NCI-H226 (cell line): ENCODE data around the gene NEU1.
"Not testable (repeated sequence)": the region's sequence is repeated elsewhere in the genome, so short reads cannot be mapped to it uniquely, and the experiment has no call there.

ENCODE experiments used
- DNase-seq: peaks from one replicate; pipeline ENCODE4 v3.0.0-alpha.2; 2015

Gene NEU1

DNA sequence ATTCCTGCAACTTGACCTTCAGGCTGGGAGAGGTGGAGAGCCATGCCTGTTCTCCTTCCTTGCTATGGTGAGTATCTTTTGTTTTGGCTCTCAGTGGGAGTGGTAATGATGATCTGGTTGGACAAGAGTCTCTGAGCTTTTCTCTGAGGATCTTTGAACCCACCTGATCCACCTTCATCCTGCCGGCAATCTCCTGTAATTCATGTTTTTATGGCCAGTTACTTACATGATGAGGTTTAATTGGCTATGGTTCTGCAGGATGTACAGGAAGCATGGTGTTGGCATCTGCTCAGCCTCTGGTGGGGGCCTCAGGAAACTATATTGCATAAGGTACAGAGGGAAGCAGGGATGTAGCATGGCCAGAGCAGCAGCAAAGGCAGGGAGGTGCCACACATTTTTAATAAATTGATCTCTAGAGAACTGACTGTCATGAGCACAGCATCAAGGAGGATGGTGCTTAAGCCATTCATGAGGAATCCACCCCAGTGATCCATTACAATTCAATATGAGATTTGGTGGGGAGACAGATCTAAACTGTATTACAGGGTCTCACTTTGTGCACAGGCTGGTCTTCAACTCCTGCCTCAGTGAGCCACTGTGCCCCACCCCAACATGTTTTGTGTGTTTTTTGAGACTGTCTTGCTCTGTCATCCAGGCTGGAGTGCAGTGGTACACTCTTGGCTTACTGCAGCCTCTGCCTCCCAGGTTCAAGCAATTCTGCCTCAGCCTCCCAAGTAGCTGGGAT is 25.1 kb downstream of the NEU1 start:
- DNase-seq, result no peak

GRCh38 chr6:31836474-31837368 is 25.9 kb downstream of the NEU1 start:
- DNase-seq, result no peak

DNA sequence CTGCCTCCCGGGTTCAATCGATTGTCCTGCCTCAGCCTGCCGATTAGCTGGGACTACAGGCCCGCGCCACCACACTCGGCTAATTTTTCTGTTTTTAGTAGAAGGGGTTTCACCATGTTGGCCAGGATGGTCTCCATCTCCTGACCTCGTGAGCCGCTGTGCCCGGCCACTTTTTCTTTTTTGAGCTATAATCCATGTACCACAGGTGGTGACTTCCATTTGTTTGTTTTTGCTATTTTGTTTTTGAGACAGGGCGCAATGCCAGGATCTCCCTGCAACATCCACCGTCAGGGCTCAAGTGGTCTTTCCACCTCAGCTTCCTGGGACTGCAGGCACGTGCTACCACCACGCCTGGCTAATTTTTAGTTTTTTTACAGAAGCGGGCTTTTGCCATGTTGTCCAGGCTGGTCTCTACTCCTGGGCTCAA is 26.6 kb downstream of the NEU1 start:
- DNase-seq, result no peak

DNA sequence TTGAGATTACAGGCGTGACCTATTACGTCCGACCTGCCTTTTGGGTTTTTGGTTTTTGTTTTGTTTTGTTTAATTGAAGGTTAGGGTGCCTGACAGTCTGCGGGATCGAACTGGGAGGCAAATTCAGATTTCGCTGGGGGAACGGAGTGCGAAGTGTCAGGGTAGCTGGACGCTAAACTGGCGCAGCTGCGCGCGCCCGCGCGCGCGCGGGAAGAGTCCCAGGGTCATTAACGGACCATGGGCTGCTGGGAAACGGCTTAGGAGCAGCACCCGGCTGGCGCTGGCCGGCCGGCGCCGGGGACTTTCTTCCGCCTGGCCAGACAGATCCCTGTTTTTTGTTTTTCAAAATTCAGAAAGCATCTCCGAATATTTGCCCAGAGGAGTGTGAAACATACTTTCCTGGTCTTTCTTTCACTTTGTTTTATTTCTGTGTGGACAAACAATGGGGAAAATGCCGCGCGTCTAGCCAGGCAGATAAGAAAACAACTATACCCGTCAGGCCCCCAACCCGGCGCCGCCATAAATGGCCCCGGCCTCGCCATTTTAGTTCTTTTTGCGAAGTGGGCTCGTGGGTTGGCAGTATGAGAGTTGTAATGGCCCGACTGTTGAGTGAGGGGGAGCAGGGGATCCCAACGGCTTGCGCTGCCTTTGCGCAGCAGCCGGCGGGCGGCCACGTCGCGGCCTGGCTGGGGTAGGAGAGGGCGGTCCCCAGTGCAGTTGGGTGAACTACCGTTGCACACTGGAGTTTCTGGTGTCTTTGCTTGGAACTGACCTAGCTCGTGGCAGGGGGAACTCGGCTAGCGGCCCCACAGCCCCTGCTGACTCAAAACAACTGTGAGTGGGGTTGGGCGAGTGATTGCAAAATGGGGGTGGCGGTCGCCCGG is 28.0 kb downstream of the NEU1 start:
- DNase-seq, result peak; percentile 79

GRCh38 chr6:31831350-31832215 is 31.0 kb downstream of the NEU1 start:
- DNase-seq, result no peak

DNA sequence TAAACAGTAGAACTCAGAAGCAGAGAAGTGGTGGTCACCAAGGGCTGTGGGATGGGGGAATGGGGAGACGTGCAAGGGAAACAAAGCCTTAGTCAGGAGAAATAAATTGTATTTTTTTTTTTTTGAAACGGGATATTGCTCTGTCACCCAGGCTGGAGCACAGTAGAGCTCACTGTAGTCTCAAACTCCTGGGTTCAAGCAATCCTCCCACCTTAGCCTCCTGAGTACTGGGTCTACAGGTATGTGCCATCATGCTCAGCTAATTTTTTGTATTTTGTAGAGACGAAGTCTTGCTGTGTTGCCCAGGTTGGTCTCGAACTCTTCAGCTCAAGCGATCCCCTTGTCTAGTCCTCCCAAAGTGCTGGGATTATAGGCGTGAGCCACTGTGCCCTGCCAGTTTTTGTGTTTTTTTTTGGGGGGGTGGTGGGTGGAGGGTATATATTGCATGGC is 31.7 kb downstream of the NEU1 start:
- DNase-seq, result no peak

DNA sequence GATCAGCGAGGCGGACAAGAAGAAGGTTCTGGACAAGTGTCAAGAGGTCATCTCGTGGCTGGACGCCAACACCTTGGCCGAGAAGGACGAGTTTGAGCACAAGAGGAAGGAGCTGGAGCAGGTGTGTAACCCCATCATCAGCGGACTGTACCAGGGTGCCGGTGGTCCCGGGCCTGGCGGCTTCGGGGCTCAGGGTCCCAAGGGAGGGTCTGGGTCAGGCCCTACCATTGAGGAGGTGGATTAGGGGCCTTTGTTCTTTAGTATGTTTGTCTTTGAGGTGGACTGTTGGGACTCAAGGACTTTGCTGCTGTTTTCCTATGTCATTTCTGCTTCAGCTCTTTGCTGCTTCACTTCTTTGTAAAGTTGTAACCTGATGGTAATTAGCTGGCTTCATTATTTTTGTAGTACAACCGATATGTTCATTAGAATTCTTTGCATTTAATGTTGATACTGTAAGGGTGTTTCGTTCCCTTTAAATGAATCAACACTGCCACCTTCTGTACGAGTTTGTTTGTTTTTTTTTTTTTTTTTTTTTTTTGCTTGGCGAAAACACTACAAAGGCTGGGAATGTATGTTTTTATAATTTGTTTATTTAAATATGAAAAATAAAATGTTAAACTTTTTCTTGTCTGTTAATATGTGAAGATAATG is 32.9 kb downstream of the NEU1 start:
- DNase-seq, result no peak

GRCh38 chr6:31827286-31828079 is 35.1 kb downstream of the NEU1 start, which contains the start of gene HSPA1B:
Gene HSPA1B (plus strand): TSS chr6:31827738. CDS start chr6:31827951, 213 bp downstream.
- DNase-seq, result peak; percentile 100

DNA sequence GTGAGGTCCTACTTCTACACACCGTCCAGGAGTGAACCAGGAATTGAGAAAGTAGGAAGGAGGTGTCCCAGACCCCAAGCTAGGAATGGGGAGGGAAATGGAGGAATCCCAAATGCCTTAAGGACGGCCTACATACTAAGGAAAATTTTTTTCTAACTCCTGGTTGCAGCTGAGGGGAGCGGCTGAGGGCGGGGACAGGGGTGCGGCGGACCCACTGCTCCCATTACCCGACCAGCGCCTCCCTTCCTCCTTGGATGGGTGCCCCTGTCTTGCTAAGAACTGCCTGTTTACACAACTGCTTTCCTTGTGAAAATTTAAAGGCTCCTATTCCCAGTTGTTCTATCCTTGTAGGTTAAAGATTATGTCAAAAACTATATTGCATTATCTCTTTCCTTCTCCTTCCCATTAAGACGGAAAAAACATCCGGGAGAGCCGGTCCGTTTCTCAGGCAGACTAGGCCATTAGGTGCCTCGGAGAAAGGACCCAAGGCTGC is 35.8 kb downstream of the NEU1 start:
- DNase-seq, result peak; percentile 83

DNA sequence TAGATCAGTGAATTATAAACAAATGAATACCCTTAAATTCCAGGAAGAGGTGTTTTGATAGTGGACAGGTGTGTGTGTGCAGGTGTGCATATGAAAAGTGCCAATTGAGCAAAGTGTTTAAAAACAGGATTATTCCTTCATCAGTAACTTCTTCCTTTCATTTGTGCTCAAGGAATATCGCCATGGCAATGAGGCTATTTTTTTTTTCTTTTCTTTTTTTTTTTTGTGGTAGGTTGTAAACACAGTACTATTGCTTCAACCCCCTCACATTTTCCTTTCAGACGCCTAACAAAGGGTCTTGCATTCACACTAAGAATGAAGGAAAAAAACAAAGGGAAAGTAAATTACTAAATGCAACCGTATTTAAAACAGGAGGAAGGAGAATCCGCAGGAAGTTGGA is 37.1 kb downstream of the NEU1 start:
- no peak for DNase-seq

DNA sequence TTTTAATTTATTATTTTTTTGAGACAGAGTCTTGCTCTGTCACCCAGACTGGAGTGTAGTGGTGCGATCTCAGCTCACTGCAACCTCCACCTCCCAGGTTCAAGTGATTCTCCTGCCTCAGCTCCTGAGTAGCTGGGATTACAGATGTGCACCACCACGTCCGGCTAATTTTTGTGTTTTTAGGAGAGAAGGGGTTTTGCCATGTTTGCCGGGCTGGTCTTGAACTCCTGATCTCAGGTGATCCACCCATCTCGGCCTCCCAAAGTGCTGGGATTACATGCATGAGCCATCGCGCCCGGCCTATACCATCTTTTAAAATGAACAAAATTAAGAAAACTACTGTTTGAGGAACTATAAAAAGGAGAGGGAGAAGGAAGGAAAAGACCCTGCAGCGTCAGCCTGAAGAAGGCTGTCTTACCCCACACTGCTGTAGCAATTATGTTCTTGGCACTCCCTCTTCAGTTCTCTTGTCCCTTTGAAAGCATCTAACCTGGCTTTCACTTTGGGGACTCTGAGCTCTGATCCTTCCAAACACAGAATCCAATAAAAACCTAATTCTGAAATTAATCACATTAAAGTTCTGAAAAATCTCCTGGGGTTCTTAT is 38.9 kb downstream of the NEU1 start:
- DNase-seq, result not testable (repeated sequence)

DNA sequence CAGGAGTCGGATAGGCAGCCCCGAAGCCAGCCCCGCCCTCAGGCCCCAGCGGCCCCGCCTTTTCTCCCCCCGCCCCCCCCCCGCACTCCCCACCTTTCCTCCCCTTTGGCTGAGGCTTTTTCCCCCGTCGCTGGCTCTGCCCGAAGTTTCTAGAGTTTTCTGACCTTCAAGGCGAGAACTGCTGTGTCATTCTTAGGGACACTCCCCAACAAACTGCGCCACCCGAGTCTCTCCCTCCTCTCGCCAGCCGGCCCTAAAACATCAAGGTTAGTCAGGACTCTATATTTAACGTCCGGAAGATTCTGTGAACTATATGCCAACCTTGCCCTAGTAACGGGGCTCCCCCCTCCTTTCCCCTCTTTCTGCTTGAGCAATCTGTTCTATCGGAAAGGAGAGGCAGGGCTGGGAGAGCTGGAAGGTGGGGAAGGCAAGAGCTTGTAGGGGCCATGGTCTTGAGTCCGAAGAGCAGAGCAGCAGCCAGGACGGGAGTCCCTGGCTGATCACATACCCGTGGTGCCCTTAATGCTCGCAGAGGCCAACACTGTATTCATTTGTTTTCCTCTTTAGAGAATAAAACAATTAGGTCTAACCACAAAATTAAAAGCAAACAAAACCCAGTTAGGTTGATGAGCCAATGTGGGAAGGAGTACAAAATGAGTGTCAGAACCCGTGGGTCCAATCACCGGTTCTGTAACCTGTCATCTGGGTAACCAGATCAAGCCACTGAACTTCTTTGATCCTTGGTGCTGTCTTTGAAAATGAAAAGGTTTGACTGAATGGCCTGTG is 40.4 kb downstream of the NEU1 start:
- DNase-seq, result peak; percentile 61

DNA sequence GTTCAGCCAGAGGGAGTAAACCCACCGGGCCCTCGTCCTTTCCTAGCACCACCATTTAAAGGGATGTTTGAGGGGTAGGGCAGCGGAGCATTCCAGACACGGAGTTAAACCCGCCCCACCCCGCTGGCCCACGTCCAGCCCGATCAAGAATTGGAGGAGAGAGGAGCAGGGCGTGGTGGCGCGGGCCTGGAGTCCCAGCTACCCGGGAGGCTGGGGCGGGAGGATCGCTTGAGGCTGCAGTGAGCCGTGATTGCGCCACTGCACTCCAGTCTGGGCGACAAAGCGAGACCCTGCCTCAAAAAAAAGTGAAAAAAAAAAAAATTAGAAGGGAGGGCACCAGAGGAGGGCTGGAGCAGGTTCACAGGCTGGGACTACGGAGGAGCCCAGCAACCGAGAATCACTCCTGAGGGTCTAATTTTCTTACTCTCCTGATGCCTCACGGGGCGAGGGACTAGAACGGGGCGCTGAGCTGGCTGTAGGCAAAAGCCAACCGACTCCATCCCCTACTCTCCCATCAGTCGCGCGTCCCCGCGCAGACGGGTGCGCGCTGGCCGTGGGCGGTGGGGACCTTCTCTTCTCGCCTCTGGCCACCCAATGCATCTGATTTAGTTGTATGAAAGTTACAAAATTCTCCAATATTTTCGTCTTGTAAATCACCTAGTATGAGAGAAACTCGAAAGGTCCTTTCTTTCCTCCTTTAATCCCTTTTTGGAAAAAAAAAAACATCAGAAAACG is 41.2 kb downstream of the NEU1 start:
- DNase-seq, result peak; percentile 36

DNA sequence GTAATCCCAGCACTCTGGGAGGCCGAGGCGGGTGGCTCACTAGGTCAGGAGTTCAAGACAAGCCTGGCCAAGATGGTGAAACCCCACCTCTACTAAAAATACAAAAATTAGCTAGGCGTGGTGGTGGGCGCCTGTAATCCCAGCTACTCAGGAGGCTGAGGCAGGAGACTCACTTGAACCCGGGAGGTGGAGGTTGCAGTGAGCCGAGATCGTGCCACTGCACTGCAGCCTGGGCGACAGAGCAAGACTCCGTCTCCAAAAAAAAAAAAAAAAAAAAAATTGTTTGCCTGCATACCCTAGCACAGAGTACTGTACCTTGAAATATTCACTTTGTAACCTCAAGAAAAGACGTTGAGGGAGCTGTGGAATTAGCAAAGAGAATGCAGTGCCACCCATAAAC is 42.2 kb downstream of the NEU1 start:
- not testable (repeated sequence) for DNase-seq

DNA sequence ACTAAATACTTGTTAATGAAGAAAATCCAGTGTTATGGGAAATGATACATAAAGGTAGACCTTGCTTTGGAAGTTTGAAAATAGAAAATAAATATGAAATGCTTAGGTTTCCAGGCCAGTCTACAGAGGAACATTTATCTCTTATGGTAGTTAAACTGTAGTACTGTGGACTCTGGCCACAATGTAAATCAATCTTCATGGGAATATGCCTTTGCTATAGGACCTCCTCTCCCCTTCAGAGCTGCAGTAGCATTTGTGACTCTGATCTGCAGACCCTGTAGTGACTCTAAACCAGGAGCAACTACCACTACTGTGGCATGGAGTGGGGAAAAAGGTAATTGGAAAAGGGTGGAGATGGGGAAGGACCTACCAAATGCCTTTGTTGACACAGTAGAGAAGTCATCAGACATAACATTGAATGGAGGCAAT is 42.7 kb downstream of the NEU1 start:
- DNase-seq, result no peak

DNA sequence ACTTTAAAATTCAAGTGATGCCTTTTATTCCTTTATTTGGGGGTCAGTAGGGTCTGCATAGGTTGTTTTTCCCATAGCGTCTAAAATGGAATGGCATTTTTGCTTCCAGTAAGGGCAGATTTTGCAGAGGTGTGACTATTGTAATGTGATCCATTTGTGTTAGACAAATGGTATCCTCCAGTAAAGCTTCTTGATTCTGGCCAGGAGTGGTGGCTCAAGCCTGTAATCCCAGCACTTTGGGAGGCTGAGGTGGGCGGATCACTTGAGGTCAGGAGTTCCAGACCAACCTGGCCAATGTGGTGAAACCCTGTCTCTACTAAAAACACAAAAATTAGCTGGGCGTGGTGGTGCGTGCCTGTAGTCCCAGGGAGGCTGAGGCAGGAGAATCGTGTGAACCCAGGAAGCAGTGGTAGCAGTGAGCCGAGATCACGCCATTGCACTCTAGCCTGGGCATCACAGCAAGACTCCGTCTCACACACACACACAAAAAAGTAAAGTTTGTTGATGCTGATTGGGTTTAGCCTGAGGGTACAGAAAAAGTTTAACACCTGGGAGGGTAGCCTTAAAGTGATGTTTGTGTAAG is 44.6 kb downstream of the NEU1 start:
- not testable (repeated sequence) for DNase-seq

- not testable (repeated sequence) for DNase-seq
These were observed 45.3 kb downstream of the NEU1 start for GRCh38 chr6:31817133-31817928.
